NB4 (cell line): ENCODE measurements around the gene PDE11A.

Experiments
- DNase-seq: peaks from one replicate; pipeline ENCODE4 v3.0.0; 2010; ENCODE audit warnings: low read depth
- H3K4me3 ChIP-seq: one replicate; pipeline ENCODE4 v1.5.1; 2011; ENCODE audit warnings: mild to moderate bottlenecking, low read depth, low read length, moderate library complexity
- CTCF ChIP-seq: IDR thresholded peaks from one replicate; pipeline ENCODE4 v1.5.1; 2012; ENCODE audit warnings: low read depth, low read length
- MYC ChIP-seq: IDR thresholded peaks from 2 replicates; pipeline ENCODE4 v1.6.1; 2011; ENCODE audit warnings: low read depth, low read length
- POLR2A ChIP-seq: IDR thresholded peaks from 2 replicates; pipeline ENCODE4 v1.6.1; 2011; ENCODE audit warnings: mild to moderate bottlenecking; ENCODE audit not compliant: insufficient read length; ENCODE audit errors: extremely low read depth
- TF ChIP-seq, protein P1 (sequence below): IDR thresholded peaks from 2 replicates; pipeline ENCODE4 v1.6.1; 2011; ENCODE audit warnings: low read depth, low read length

Gene PDE11A

DNA sequence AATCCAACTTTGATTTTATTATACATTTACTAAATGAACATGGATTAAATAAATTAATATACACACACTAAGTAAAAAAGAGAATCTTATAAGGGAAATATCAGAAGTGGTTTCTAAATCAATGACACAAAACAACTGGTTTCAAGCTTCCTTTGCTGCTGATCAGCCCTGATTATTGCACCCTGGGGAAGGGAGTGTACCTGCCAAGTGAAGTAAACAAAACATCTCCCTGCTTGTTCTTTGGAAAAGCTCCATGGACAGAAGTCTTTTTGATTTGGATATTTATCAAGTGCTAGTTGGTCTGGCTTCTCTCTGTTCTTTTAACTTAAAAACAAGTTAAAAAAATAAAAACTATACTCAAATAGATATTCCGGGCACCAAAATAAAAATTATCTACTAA lies 190.1 kb downstream of the PDE11A start:
- DNase-seq, result no peak
- TF ChIP-seq POLR2A (no peak), CTCF (no peak), MYC (no peak)
- TF ChIP-seq, protein P1, sequence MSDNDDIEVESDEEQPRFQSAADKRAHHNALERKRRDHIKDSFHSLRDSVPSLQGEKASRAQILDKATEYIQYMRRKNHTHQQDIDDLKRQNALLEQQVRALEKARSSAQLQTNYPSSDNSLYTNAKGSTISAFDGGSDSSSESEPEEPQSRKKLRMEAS, result no peak

DNA sequence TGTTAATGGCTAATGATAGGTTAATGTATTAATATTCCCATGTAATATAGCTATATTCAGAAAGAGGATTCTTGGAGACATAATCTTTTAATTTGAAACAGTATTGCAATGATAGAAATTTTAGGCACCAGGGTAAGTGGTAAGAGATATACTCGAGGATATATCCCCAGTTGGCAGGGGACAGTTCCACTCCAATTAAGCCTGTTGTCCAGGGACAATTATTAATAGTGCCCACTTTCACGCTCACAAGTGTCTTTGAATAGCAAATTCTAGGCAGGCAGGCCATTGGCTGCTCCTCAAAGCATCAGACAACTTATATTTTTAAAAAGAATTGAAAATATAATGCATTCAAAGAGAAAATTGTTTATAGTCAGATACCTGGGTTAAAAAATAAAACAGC lies 190.7 kb downstream of the PDE11A start:
- no peak for TF ChIP-seq POLR2A
- TF ChIP-seq, protein P1, result no peak
- TF ChIP-seq CTCF, result no peak
- no peak for TF ChIP-seq MYC
- no peak overlapping the region for H3K4me3 ChIP-seq
- no peak for DNase-seq

More for the DNA sequence above, 190.1 kb downstream of the PDE11A start:
- H3K4me3 ChIP-seq, result no peak overlapping the region

DNA sequence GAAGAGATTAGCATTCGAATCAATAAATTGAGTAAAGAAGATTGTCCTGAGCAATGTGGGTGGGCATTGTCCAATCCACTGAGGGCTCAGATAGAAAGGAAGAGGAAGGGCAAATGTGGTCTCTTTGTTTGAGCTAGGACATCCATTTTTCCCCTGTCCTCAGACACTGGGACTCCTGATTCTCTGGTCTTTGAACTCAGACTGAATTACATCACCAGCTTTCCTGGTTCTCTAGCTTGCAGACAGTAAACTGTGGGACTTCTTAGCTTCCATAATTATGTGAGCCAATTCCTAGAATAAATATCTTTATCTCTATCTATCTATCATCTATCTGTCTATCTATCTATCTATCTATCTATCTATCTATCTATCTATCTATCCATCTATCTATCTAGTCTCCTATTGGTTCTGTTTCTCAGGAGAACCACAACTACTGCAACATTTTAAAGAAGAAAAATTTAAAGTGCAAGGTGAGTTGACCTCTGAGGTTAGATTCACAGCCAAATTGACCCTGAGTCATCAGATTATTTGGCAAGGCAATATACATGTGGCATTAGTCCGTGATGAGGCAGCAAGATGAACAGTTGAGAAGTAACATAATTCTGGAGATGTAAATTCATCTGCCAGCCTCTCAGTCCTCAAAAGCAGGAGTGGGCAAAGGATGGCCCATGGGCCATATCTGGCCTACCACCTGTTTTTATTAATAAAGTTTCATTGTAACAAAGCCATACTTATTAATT lies 191.4 kb downstream of the PDE11A start:
- H3K4me3 ChIP-seq, result no peak overlapping the region
- TF ChIP-seq MYC (no peak), POLR2A (no peak), CTCF (no peak)
- TF ChIP-seq, protein P1, result no peak
- no peak for DNase-seq

DNA sequence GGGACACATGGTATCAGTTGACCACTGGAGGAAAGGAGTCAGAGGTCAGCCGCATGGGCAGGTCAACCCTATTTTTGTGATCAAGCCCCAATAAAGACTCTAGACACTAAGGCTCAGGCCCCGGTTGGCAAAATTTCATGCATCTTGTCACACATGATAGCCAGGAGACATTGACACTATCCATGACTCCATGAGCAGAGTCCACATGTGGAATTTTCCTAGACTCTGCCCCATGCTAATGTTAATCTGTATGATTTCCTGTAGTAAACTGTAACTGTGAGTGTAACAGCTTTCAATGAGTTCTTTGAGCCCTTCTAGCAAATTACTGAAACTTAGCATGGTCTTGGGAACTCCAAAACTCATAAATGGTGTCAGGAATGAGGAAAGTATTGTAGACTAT lies 192.3 kb downstream of the PDE11A start:
- TF ChIP-seq MYC (no peak), POLR2A (no peak), CTCF (no peak)
- TF ChIP-seq, protein P1, result no peak
- no peak overlapping the region for H3K4me3 ChIP-seq
- no peak for DNase-seq

DNA sequence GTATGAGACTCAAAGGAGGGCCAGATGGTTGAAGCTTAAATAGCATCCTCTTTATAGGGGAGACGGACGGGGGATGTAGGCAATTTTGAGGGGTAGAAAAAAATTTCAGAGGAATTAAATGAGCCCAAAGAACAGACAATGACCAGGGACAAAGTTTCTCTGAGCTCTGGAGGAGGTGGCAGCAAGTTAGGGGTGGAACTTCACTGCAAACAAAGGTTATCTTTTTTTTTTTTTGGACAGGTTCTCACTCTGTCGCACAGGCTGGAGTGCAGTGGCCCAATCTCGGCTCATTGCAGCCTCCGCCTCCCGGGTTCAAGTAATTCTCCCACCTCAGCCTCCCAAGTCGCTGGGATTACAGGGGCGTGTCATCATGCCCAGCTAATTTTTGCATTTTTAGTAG lies 195.6 kb downstream of the PDE11A start:
- no peak overlapping the region for H3K4me3 ChIP-seq
- TF ChIP-seq, protein P1, result no peak
- TF ChIP-seq CTCF, result no peak
- TF ChIP-seq MYC, result no peak
- no peak for TF ChIP-seq POLR2A
- DNase-seq, result no peak
